HepG2 (cell line): ENCODE results near the gene SPTBN2. TPM values are rescaled to one million over a fixed set of nuclear protein-coding genes. Genes with fewer than 3 reads are reported as not detected.

Experiments used
- AGO1 ChIP-seq: fragments of 200-400 bp; formaldehyde crosslinking; IDR thresholded peaks from 2 replicates; pipeline ENCODE4 v1.6.1; 2017; ENCODE audit warnings: mild to moderate bottlenecking, low read depth, low read length, moderate library complexity; ENCODE audit not compliant: poor library complexity, severe bottlenecking
- ATF6 ChIP-seq: sonication (generic); formaldehyde crosslinking; conservative IDR thresholded peaks from 2 replicates; pipeline ENCODE4 v1.4.0; 2020; ENCODE audit warnings: missing genetic modification reagents
- ATM ChIP-seq: fragments of 450-650 bp; IDR thresholded peaks from 2 replicates; pipeline ENCODE4 v1.7.1; 2017; ENCODE audit warnings: mild to moderate bottlenecking, borderline replicate concordance
- ESRRA ChIP-seq: sonication (generic); formaldehyde crosslinking; IDR thresholded peaks from 2 replicates; pipeline ENCODE4 v1.5.1; 2020; ENCODE audit warnings: mild to moderate bottlenecking, low read depth, missing genetic modification reagents
- GABPB1 ChIP-seq: IDR thresholded peaks from 2 replicates; pipeline ENCODE4 v1.6.1; 2016; ENCODE audit warnings: mild to moderate bottlenecking, missing genetic modification reagents, moderate library complexity, missing compliant biosample characterization
- MAZ ChIP-seq, 2 experiments: sonication (generic) in 1 of 2; formaldehyde crosslinking in 1 of 2; IDR thresholded peaks; 2 replicates each; pipeline versions ENCODE4 v1.5.0 to v1.6.1; 2012 to 2020; ENCODE audit warnings: low read depth in 2 of 2, mild to moderate bottlenecking in 2 of 2, borderline replicate concordance in 1 of 2, improper control_type of control experiment in 1 of 2, low read length in 1 of 2, missing genetic modification reagents in 1 of 2, moderate library complexity in 1 of 2
- MYC ChIP-seq: sonication (generic); formaldehyde crosslinking; IDR thresholded peaks from 2 replicates; pipeline ENCODE4 v1.9.0; 2021; ENCODE audit warnings: missing genetic modification reagents, borderline replicate concordance
- MZF1 ChIP-seq: sonication (generic); formaldehyde crosslinking; IDR thresholded peaks from 2 replicates; pipeline ENCODE4 v1.8.1; 2023; ENCODE audit warnings: mild to moderate bottlenecking, missing genetic modification reagents, borderline replicate concordance
- REL ChIP-seq: sonication (generic); formaldehyde crosslinking; conservative IDR thresholded peaks from 2 replicates; pipeline ENCODE4 v1.8.0; 2022; ENCODE audit warnings: mild to moderate bottlenecking, missing genetic modification reagents, moderate library complexity
- TEAD2 ChIP-seq: sonication (generic); formaldehyde crosslinking; IDR thresholded peaks from 2 replicates; pipeline ENCODE4 v1.9.0; 2021; ENCODE audit warnings: missing genetic modification reagents
- TRAFD1 ChIP-seq: sonication (generic); formaldehyde crosslinking; IDR thresholded peaks from 2 replicates; pipeline ENCODE4 v1.5.1; 2020; ENCODE audit warnings: missing genetic modification reagents, mild to moderate bottlenecking, borderline replicate concordance
- TSC22D2 ChIP-seq: sonication (generic); formaldehyde crosslinking; IDR thresholded peaks from 2 replicates; pipeline ENCODE4 v1.5.1; 2020; ENCODE audit warnings: missing genetic modification reagents, mild to moderate bottlenecking, borderline replicate concordance
- XBP1 ChIP-seq: sonication (generic); formaldehyde crosslinking; IDR thresholded peaks from 2 replicates; pipeline ENCODE4 v1.5.0; 2020; ENCODE audit warnings: missing genetic modification reagents
- ZBTB7A ChIP-seq: sonication (generic); formaldehyde crosslinking; IDR thresholded peaks from 2 replicates; pipeline ENCODE4 v1.8.0; 2022; ENCODE audit warnings: mild to moderate bottlenecking, missing genetic modification reagents
- ZHX2 ChIP-seq, 2 experiments: sonication (generic) in 1 of 2; formaldehyde crosslinking in 1 of 2; IDR thresholded peaks; 2 replicates each; pipeline versions ENCODE4 v1.6.1 to v1.9.0; 2014 to 2022; ENCODE audit warnings: antibody characterized with exemption in 1 of 2, borderline replicate concordance in 1 of 2, inconsistent platforms in 1 of 2, low read depth in 1 of 2, missing genetic modification reagents in 1 of 2
- ZNF501 ChIP-seq: sonication (generic); formaldehyde crosslinking; IDR thresholded peaks from 2 replicates; pipeline ENCODE4 v1.5.1; 2020; ENCODE audit warnings: mild to moderate bottlenecking, moderate library complexity, missing genetic modification reagents
- ZNF547 ChIP-seq: sonication (generic); formaldehyde crosslinking; IDR thresholded peaks from 2 replicates; pipeline ENCODE4 v1.5.1; 2020; ENCODE audit warnings: mild to moderate bottlenecking, missing genetic modification reagents
- ZNF652 ChIP-seq: IDR thresholded peaks from 2 replicates; pipeline ENCODE4 v1.6.1; 2016; ENCODE audit warnings: low read depth, borderline replicate concordance
- ZNF883 ChIP-seq: sonication (generic); formaldehyde crosslinking; IDR thresholded peaks from 2 replicates; pipeline ENCODE4 v1.5.1; 2020; ENCODE audit warnings: mild to moderate bottlenecking, missing genetic modification reagents; ENCODE audit errors: not compliant biosample characterization
- polyA plus RNA-seq, 8 experiments: library from polyadenylated mRNA; depleted of rRNA in 3 of 8; stranded (reverse) in 7 of 8; unstranded in 1 of 8; fragments of >200 nt; fragmentation: Illumina TruSeq in 4 of 8; extraction: Trizol in 4 of 8; gene quantifications; 2 replicates each; pipeline versions ENCODE4 v1.2.1 to v1.2.3, GENCODE V29; 2011 to 2016; ENCODE audit warnings: low read depth in 4 of 8, missing spikeins in 1 of 8, mixed read lengths in 1 of 8; ENCODE audit not compliant: insufficient read depth in 1 of 8
- total RNA-seq, 5 experiments: library from RNA; depleted of rRNA; stranded (reverse); fragments of >200 nt; fragmentation: Illumina TruSeq; extraction: Trizol; gene quantifications; 2 replicates each; pipeline ENCODE4 v1.2.3, GENCODE V29; 2016; ENCODE audit warnings: low read depth in 1 of 5

SPTBN2 gene
- total and polyA plus RNA-seq, 2 of the 13 experiments (the other 11 are each of a cell fraction or from before 2014, with no cell fraction given), result 0.65 to 4.0 TPM

- TF ChIP-seq ZHX2 (IDR thresholded peaks at IDR 0.05; ENCODE audit: low read depth), result no peak
- no peak for TF ChIP-seq ZHX2 (CRISPR knock-in tag; IDR thresholded peaks at IDR 0.05; ENCODE audit: borderline replicate concordance)
- no peak for TF ChIP-seq MZF1
- TF ChIP-seq XBP1, result no peak
- TF ChIP-seq GABPB1 (CRISPR knock-in tag), result peak; percentile 41; the same call in 1 of the 2 replicates
- TF ChIP-seq ATF6 (CRISPR knock-in tag), result no peak
- TF ChIP-seq ZNF883 (CRISPR knock-in tag), result no peak
- TF ChIP-seq AGO1, result no peak
- TF ChIP-seq ZNF652, result no peak
- no peak for TF ChIP-seq ATM
- TF ChIP-seq TRAFD1 (CRISPR knock-in tag), result no peak
- peak; percentile 76; the same call in 1 of the 2 replicates for TF ChIP-seq ESRRA (CRISPR knock-in tag)
- peak; percentile 61; the same call in 1 of the 2 replicates for TF ChIP-seq MAZ (IDR thresholded peaks at IDR 0.05; ENCODE audit: borderline replicate concordance, low read depth, low read length)
- TF ChIP-seq MAZ (CRISPR knock-in tag; IDR thresholded peaks at IDR 0.05; ENCODE audit: low read depth), result no peak; the same call in 1 of the 2 replicates
- peak; percentile 31; the same call in 1 of the 2 replicates for TF ChIP-seq MYC (CRISPR knock-in tag)
- no peak for TF ChIP-seq ZBTB7A (CRISPR knock-in tag)
- TF ChIP-seq ZNF501, result 0 out of 2 replicates have a peak, but pooled peaks have one; percentile 44
- TF ChIP-seq REL (CRISPR knock-in tag), result no peak
- TF ChIP-seq TSC22D2 (CRISPR knock-in tag), result 0 out of 2 replicates have a peak, but pooled peaks have one; percentile 32
- 0 out of 2 replicates have a peak, but pooled peaks have one; percentile 59 for TF ChIP-seq ZNF547 (CRISPR knock-in tag)
- TF ChIP-seq TEAD2 (CRISPR knock-in tag), result no peak
These were observed 34.2 kb downstream of the SPTBN2 start (continued) for GRCh38 chr11:66694732-66695207.
